ENCODE results near the gene PRODH.

The PRODH gene

GRCh38 chr22:18935889-18936529, at the start of gene PRODH:
Gene PRODH, minus strand, starts transcription at chr22:18936293. Its CDS starts 6 bp downstream, at chr22:18936287.
- Histone ChIP-seq H3K4me3 (ENCODE audit: low read length) (no peak within 1 kb of the TSS), H3K27me3 (ENCODE audit: control insufficient read depth, insufficient read depth, low read length) (no peaks in the 10 kb centered on the region), H3K36me3 (ENCODE audit: control insufficient read depth, insufficient read depth, low read length) (no peaks in the 10 kb centered on the region), H3K27ac (ENCODE audit: low read depth, low read length) (no peak within 1 kb of the TSS), H3K9ac (ENCODE audit: low read length) (no peak within 1 kb of the TSS), H3K4me1 (ENCODE audit: control insufficient read depth, insufficient read depth, low read length) (no peaks in the 10 kb centered on the region)

GRCh38 chr22:18985780-18986179, 49.7 kb upstream of the PRODH start:
- Histone ChIP-seq H3K9ac (ENCODE audit: low read length) (no peak overlapping the region), H3K27me3 (ENCODE audit: control insufficient read depth, insufficient read depth, low read length) (no peaks in the 10 kb centered on the region), H3K4me1 (ENCODE audit: control insufficient read depth, insufficient read depth, low read length) (no peaks in the 10 kb centered on the region), H3K36me3 (ENCODE audit: control insufficient read depth, insufficient read depth, low read length) (no peaks in the 10 kb centered on the region), H3K27ac (ENCODE audit: low read depth, low read length) (no peak overlapping the region), H3K4me3 (ENCODE audit: low read length) (no peak overlapping the region)

- Histone ChIP-seq H3K36me3 (ENCODE audit: control insufficient read depth, insufficient read depth, low read length) (no peaks in the 10 kb centered on the region), H3K4me3 (ENCODE audit: low read length) (no peak overlapping the region), H3K27ac (ENCODE audit: low read depth, low read length) (no peak overlapping the region), H3K27me3 (ENCODE audit: control insufficient read depth, insufficient read depth, low read length) (no peaks in the 10 kb centered on the region), H3K4me1 (ENCODE audit: control insufficient read depth, insufficient read depth, low read length) (no peaks in the 10 kb centered on the region), H3K9ac (ENCODE audit: low read length) (no peak overlapping the region)
Observed at GRCh38 chr22:18984564-18984963, 48.5 kb upstream of the PRODH start.

GRCh38 chr22:18983120-18983651, 47.1 kb upstream of the PRODH start:
- H3K4me3 ChIP-seq (ENCODE audit: low read length): no peak overlapping the region
- no peaks in the 10 kb centered on the region for H3K27me3 ChIP-seq (ENCODE audit: control insufficient read depth, insufficient read depth, low read length)
- no peak overlapping the region for H3K27ac ChIP-seq (ENCODE audit: low read depth, low read length)
- no peaks in the 10 kb centered on the region for H3K4me1 ChIP-seq (ENCODE audit: control insufficient read depth, insufficient read depth, low read length)
- H3K9ac ChIP-seq (ENCODE audit: low read length): no peak overlapping the region
- no peaks in the 10 kb centered on the region for H3K36me3 ChIP-seq (ENCODE audit: control insufficient read depth, insufficient read depth, low read length)

GRCh38 chr22:18980829-18981228, 44.7 kb upstream of the PRODH start:
- Histone ChIP-seq H3K27me3 (ENCODE audit: control insufficient read depth, insufficient read depth, low read length) (no peaks in the 10 kb centered on the region), H3K36me3 (ENCODE audit: control insufficient read depth, insufficient read depth, low read length) (no peaks in the 10 kb centered on the region), H3K4me1 (ENCODE audit: control insufficient read depth, insufficient read depth, low read length) (no peaks in the 10 kb centered on the region), H3K27ac (ENCODE audit: low read depth, low read length) (no peak overlapping the region), H3K9ac (ENCODE audit: low read length) (no peak overlapping the region), H3K4me3 (ENCODE audit: low read length) (no peak overlapping the region)

- H3K27me3 ChIP-seq (ENCODE audit: control insufficient read depth, insufficient read depth, low read length): no peaks in the 10 kb centered on the region
- H3K36me3 ChIP-seq (ENCODE audit: control insufficient read depth, insufficient read depth, low read length): no peaks in the 10 kb centered on the region
- no peak overlapping the region for H3K4me3 ChIP-seq (ENCODE audit: low read length)
- H3K4me1 ChIP-seq (ENCODE audit: control insufficient read depth, insufficient read depth, low read length): no peaks in the 10 kb centered on the region
- H3K9ac ChIP-seq (ENCODE audit: low read length): no peak overlapping the region
- no peak overlapping the region for H3K27ac ChIP-seq (ENCODE audit: low read depth, low read length)
Observed at GRCh38 chr22:18979957-18980356, 43.9 kb upstream of the PRODH start.

GRCh38 chr22:18978506-18978905, 42.4 kb upstream of the PRODH start:
- H3K27me3 ChIP-seq (ENCODE audit: control insufficient read depth, insufficient read depth, low read length): no peaks in the 10 kb centered on the region
- no peaks in the 10 kb centered on the region for H3K4me1 ChIP-seq (ENCODE audit: control insufficient read depth, insufficient read depth, low read length)
- H3K9ac ChIP-seq (ENCODE audit: low read length): no peak overlapping the region
- H3K36me3 ChIP-seq (ENCODE audit: control insufficient read depth, insufficient read depth, low read length): no peaks in the 10 kb centered on the region
- H3K4me3 ChIP-seq (ENCODE audit: low read length): no peak overlapping the region
- H3K27ac ChIP-seq (ENCODE audit: low read depth, low read length): no peak overlapping the region

GRCh38 chr22:18977824-18978425, 41.8 kb upstream of the PRODH start:
- H3K4me3 ChIP-seq (ENCODE audit: low read length): no peak overlapping the region
- no peak overlapping the region for H3K27ac ChIP-seq (ENCODE audit: low read depth, low read length)
- H3K4me1 ChIP-seq (ENCODE audit: control insufficient read depth, insufficient read depth, low read length): no peaks in the 10 kb centered on the region
- H3K36me3 ChIP-seq (ENCODE audit: control insufficient read depth, insufficient read depth, low read length): no peaks in the 10 kb centered on the region
- H3K27me3 ChIP-seq (ENCODE audit: control insufficient read depth, insufficient read depth, low read length): no peaks in the 10 kb centered on the region
- no peak overlapping the region for H3K9ac ChIP-seq (ENCODE audit: low read length)

GRCh38 chr22:18976197-18976751, 40.2 kb upstream of the PRODH start:
- no peak overlapping the region for H3K9ac ChIP-seq (ENCODE audit: low read length)
- no peak overlapping the region for H3K27ac ChIP-seq (ENCODE audit: low read depth, low read length)
- H3K27me3 ChIP-seq (ENCODE audit: control insufficient read depth, insufficient read depth, low read length): no peaks in the 10 kb centered on the region
- H3K4me3 ChIP-seq (ENCODE audit: low read length): no peak overlapping the region
- H3K36me3 ChIP-seq (ENCODE audit: control insufficient read depth, insufficient read depth, low read length): no peaks in the 10 kb centered on the region
- H3K4me1 ChIP-seq (ENCODE audit: control insufficient read depth, insufficient read depth, low read length): no peaks in the 10 kb centered on the region

GRCh38 chr22:18975434-18976196, 39.5 kb upstream of the PRODH start:
- H3K4me1 ChIP-seq (ENCODE audit: control insufficient read depth, insufficient read depth, low read length): no peaks in the 10 kb centered on the region
- H3K36me3 ChIP-seq (ENCODE audit: control insufficient read depth, insufficient read depth, low read length): no peaks in the 10 kb centered on the region
- no peaks in the 10 kb centered on the region for H3K27me3 ChIP-seq (ENCODE audit: control insufficient read depth, insufficient read depth, low read length)
- no peak overlapping the region for H3K27ac ChIP-seq (ENCODE audit: low read depth, low read length)
- no peak overlapping the region for H3K9ac ChIP-seq (ENCODE audit: low read length)
- no peak overlapping the region for H3K4me3 ChIP-seq (ENCODE audit: low read length)

GRCh38 chr22:18974477-18975180, 38.5 kb upstream of the PRODH start:
- Histone ChIP-seq H3K9ac (ENCODE audit: low read length) (no peak overlapping the region), H3K27ac (ENCODE audit: low read depth, low read length) (no peak overlapping the region), H3K36me3 (ENCODE audit: control insufficient read depth, insufficient read depth, low read length) (no peaks in the 10 kb centered on the region), H3K27me3 (ENCODE audit: control insufficient read depth, insufficient read depth, low read length) (peaks cover 2% of the 10 kb centered on the region), H3K4me1 (ENCODE audit: control insufficient read depth, insufficient read depth, low read length) (no peaks in the 10 kb centered on the region), H3K4me3 (ENCODE audit: low read length) (no peak overlapping the region)

Measured in rectal smooth muscle tissue (tissue), 1 donor.